ENCODE measurements around the gene RAD51B.

DNA sequence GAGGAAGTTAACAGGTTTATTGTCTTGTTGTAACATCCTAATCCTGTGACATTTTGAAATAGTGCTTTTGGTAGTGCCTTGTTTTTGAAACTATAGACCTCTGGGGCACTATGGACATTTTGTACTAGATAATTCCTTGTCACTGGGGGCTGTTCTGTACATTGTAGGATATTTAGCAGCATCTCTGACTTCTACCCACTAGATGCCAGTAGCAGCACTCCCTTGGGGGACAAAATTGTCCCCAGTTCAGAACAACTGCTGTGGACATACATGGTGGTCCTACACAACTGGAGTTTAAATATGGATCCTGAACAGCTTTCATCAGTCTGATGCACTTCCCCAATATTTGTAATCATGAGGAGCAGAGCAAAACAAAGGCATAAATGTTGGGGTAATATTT lies 264.7 kb downstream of the RAD51B start:
- TF ChIP-seq, protein P1, sequence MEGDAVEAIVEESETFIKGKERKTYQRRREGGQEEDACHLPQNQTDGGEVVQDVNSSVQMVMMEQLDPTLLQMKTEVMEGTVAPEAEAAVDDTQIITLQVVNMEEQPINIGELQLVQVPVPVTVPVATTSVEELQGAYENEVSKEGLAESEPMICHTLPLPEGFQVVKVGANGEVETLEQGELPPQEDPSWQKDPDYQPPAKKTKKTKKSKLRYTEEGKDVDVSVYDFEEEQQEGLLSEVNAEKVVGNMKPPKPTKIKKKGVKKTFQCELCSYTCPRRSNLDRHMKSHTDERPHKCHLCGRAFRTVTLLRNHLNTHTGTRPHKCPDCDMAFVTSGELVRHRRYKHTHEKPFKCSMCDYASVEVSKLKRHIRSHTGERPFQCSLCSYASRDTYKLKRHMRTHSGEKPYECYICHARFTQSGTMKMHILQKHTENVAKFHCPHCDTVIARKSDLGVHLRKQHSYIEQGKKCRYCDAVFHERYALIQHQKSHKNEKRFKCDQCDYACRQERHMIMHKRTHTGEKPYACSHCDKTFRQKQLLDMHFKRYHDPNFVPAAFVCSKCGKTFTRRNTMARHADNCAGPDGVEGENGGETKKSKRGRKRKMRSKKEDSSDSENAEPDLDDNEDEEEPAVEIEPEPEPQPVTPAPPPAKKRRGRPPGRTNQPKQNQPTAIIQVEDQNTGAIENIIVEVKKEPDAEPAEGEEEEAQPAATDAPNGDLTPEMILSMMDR (IDR thresholded peaks at IDR 0.05), result no peak
- TF ChIP-seq POLR2A (IDR thresholded peaks at IDR 0.05) (no peak), POLR2AphosphoS5 (IDR thresholded peaks at IDR 0.05; ENCODE audit: insufficient read depth in 1 of 2, low read depth in 1 of 2) (no peak)

Data from vagina (tissue), 2 donors.